GM21576 (cell line): Measurements from ENCODE around the gene CDC37L1.

ENCODE experiments used
- ATAC-seq: cut with Tn5 transposase; IDR thresholded peaks from one replicate; pipeline ENCODE4 v1.9.1; 2021; ENCODE audit warnings: mild to moderate bottlenecking, moderate library complexity; ENCODE audit not compliant: unreplicated experiment

The CDC37L1 gene

GRCh38 chr9:4709380-4709779 lies 30.0 kb downstream of the CDC37L1 start:
- ATAC-seq: no peak

DNA sequence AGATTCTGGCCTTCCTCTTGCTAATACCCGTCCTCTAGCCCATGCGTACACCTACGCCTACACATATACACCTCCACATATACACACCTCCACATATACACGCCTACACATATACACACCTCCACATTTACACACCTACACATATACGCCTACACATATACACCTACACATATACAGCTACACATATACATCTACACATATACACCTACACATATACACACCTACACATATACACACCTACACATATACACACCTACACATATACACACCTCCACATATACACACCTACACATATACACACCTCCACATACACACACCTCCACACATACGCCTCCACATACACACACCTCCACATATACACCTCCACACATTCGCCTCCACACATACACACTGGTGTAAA lies 34.5 kb downstream of the CDC37L1 start:
- no peak for ATAC-seq

DNA sequence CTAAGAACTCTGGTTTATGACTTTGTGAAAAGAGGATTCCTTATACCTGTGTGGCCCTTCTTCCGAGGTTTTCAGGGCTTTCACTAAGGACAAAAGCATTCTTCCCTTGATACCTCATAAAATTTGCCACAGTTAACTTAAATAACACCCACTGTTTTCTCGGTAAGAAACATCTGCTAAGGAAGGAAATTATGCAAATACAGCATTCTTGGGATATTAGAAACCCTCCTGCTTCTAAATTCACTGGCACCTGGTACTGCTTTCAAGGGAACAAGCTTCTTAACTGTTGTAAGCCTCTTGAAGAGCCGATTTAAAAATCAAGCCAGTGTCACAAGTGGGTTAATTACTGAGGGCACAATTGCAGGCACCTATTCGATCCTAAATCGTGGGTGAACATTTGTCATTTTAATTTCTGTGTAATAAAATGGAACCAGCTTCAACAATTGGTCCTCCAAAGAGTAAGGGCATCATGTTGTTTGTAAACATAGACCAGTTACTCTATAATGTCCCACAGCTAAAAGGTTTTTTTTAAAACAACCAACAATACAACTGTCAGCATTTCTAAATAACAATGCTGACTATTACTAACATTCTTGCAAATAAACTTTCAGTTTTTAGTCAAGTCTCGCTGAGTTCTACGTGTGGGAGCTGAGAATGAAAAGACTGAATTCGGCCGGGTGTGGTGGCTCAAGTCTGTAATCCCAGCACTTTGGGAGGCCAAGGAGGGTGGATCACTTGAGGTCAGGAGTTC lies 35.1 kb downstream of the CDC37L1 start:
- ATAC-seq: no peak

- ATAC-seq: no peak
Measured at GRCh38 chr9:4716163-4716562, 36.8 kb downstream of the CDC37L1 start.

- no peak for ATAC-seq
Measured at GRCh38 chr9:4717815-4718214, 38.4 kb downstream of the CDC37L1 start.

DNA sequence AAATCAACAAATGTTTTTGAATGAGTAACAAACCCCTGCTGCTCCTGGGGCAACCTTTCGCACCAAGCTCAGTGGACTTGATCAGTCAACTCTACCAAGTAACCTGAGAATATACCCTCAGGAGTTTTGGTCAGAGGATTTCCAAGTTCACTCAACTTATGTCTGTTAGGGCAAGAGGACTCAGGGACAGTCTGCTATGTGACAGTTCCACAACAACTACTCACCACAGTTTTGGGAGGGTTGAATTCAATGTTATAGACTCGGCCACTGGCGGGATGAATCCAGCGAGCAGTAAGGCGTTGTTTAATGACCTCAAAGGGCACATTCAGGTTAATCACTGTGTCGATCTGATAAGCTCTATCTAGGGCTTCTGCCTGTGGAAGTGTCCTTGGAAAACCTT lies 39.5 kb downstream of the CDC37L1 start:
- ATAC-seq: no peak

- ATAC-seq: no peak
Measured at GRCh38 chr9:4721736-4722135, 42.4 kb downstream of the CDC37L1 start.

GRCh38 chr9:4725706-4726442 lies 46.5 kb downstream of the CDC37L1 start:
- ATAC-seq: no peak

DNA sequence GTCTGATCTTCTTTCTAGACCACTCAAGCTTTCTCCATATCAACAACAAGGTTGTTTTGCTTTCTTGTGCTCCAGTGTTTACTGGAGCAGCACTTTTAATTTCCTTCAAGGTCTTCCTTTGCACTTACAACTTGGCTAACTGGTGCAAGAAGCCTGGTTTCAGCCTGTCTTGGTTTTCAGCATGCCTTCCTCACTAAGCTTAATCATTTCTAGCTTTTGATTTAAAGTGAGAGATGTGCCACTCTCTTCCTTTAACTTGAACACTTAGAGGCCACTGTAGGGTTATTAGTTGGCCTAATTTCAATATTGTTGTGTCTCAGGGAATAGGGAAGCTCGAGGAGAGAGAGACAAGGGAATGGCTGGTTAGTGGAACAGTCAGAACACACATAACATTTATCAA lies 48.2 kb downstream of the CDC37L1 start:
- ATAC-seq: no peak

DNA sequence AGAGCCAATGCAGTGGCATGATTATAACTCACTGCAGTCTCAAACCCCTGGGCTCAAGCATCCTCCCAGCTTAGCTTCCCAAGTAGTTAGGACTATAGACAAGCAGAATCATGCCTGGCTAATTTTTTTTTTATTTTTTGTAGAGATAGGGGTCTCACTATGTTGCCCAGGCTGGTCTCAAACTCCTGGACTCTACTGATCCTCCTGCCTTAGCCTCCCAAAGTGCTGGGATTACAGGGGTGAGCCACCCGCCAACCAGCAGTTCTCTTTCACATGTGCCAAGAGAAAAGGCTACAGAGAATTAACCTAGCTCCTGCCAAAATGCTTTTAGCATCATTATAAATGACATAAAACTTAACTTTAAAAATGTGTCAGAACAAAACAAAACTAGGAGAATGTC lies 53.5 kb downstream of the CDC37L1 start:
- ATAC-seq: no peak

DNA sequence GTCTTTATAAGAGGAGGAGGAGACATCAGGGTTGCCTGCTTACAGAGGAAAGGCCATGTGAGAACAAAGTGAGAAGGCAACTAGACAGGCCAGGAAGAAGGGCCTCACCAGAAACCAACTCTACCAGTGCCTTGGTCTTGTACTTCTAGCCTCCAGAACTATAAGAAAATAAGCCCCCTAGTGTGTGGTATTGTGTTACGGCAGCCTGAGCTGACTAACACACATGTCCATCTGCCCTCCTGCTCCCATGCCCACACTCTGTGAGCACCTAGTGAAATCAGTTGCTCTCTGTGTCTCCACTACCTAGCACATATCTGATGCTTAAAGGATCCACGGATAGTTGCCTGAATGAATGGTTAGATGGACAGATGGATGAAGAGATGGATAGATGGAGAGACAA lies 54.8 kb downstream of the CDC37L1 start:
- no peak for ATAC-seq

GRCh38 chr9:4738866-4739586 lies 59.7 kb downstream of the CDC37L1 start:
- ATAC-seq: no peak

DNA sequence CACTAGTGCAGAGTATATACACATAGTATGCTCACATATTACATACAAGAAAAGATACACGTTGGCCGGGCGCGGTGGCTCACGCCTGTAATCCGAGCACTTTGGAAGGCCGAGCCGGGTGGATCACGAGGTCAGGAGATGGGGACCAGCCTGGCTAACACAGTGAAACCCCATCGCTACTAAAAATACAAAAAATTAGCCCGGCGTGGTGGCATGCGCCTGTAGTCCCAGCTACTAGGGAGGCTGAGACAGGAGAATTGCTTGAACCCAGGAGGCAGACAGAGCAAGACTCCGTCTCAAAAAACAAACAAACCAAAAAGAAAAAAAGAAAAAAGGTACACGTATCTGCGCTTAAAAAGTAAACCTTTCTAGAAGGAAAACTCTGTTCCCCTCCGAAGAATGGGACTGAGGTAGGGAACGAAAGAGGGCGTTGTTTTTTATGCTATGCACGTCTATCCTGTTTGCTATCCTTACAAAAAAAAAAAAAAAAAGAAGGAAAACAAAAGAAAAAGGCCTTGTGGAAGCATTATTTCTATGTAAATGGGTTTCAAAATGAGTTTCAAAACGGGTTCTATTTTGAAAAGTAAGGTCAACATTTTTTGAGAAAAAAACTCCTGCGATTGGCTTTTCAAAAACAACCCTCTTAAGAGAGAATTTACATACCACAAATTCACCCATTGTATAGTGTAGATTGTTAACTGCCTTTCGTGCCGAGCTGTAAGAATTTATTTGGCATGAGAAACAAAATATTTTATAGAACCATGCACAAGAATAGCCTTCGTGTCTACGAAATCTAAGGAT lies 60.4 kb downstream of the CDC37L1 start:
- no peak for ATAC-seq

GRCh38 chr9:4740388-4740637 lies 60.9 kb downstream of the CDC37L1 start:
- no peak for ATAC-seq

GRCh38 chr9:4740638-4741364 lies 61.4 kb downstream of the CDC37L1 start, which contains the start of gene AK3:
Gene AK3, minus strand, starts transcription at chr9:4741202. Its CDS starts 115 bp downstream, at chr9:4741087.
- peak; percentile 92 for ATAC-seq

DNA sequence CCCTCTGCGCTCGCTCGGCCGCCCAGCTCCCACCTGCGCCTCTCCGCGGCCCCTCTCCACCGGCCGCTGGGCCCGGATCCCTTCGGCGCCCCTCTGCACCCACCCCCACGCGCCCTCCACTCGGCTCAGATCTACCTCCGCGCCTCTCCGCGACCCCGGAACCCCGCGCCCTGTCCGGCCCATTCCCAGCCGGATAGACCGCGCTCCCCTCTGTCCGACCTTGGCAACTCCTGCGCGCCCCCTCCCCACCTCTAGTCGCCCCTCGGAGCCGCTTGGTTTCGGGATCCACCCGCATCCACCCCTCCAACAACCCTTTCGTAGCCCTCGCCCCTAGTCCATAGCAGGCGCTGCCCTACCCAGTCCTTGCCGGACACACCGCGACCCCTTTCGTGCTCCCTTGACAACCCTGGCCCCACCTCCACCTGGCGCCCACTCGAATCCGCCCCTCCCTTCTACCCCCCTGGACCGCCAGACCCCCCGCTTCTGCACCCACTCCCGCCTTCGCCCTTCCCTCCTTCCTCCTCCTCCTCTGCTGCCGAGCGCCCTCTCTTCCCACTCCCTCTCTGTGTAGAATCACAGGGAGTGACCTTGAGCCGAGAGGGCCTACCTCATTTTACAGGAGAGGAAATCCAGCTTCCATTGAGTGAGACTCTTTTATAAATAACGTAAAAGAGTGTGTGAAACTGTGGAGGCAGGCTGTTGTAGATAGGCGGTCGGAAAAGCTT lies 62.2 kb downstream of the CDC37L1 start:
- peak; percentile 6 for ATAC-seq

- ATAC-seq: no peak
Measured at GRCh38 chr9:4742246-4742645, 62.9 kb downstream of the CDC37L1 start.

GRCh38 chr9:4743131-4743875 lies 63.9 kb downstream of the CDC37L1 start:
- no peak for ATAC-seq
